H1 (cell line): Measurements from ENCODE around the gene EEF1AKMT2.

Experiments
- BRCA1 ChIP-seq: IDR thresholded peaks from 2 replicates; pipeline ENCODE4 v1.6.1; 2012; ENCODE audit warnings: low read depth, low read length, improper control_type of control experiment
- CHD1 ChIP-seq: IDR thresholded peaks from 2 replicates; pipeline ENCODE4 v1.6.1; 2012; ENCODE audit warnings: low read depth, low read length, improper control_type of control experiment
- CTCF ChIP-seq, 3 experiments: IDR thresholded peaks; 1 replicate in 2 of 3; 2 replicates in 1 of 3; pipeline versions ENCODE4 v1.5.1 to v1.6.1; 2011; ENCODE audit warnings: low read length in 3 of 3, mild to moderate bottlenecking in 3 of 3, inconsistent platforms in 2 of 3, low read depth in 1 of 3, moderate library complexity in 1 of 3; ENCODE audit not compliant: insufficient read depth in 1 of 3; ENCODE audit errors: control extremely low read depth in 1 of 3
- EGR1 ChIP-seq: IDR thresholded peaks from 2 replicates; pipeline ENCODE4 v1.6.1; 2011; ENCODE audit warnings: low read depth, low read length, borderline replicate concordance
- EZH2 ChIP-seq: fragments of 200-600 bp; sonication (generic); IDR thresholded peaks from 2 replicates; pipeline ENCODE4 v1.7.1; 2012; ENCODE audit warnings: low read depth, mild to moderate bottlenecking, moderate library complexity, low read length, inconsistent platforms; ENCODE audit not compliant: severe bottlenecking
- MAX ChIP-seq: IDR thresholded peaks from 2 replicates; pipeline ENCODE4 v1.6.1; 2012; ENCODE audit warnings: inconsistent platforms
- RBBP5 ChIP-seq: IDR thresholded peaks from 2 replicates; pipeline ENCODE4 v1.7.1; 2012; ENCODE audit warnings: low read depth, mild to moderate bottlenecking, inconsistent platforms, low read length, moderate library complexity, borderline replicate concordance
- SAP30 ChIP-seq: fragments of 300-600 bp; sonication (generic); IDR thresholded peaks from 2 replicates; pipeline ENCODE4 v1.7.1; 2012; ENCODE audit warnings: low read length, moderate library complexity, mild to moderate bottlenecking, inconsistent platforms; ENCODE audit not compliant: insufficient read depth, insufficient replicate concordance
- TF ChIP-seq, protein P1 (sequence below): IDR thresholded peaks from 2 replicates; pipeline ENCODE4 v1.6.1; 2011; ENCODE audit warnings: low read length, improper control_type of control experiment

GRCh38 chr10:124710266-124710881 lies 81.3 kb downstream of the EEF1AKMT2 start:
- TF ChIP-seq CTCF (IDR thresholded peaks at IDR 0.05; ENCODE audit: control extremely low read depth in 1 of 3, insufficient read depth in 1 of 3, low read depth in 1 of 3, low read length in 3 of 3), result no peak
- TF ChIP-seq BRCA1, result no peak
- no peak for TF ChIP-seq SAP30
- no peak for TF ChIP-seq CHD1
- TF ChIP-seq RBBP5, result no peak
- TF ChIP-seq EGR1, result no peak
- no peak for TF ChIP-seq EZH2
- no peak for TF ChIP-seq MAX
- TF ChIP-seq, protein P1, sequence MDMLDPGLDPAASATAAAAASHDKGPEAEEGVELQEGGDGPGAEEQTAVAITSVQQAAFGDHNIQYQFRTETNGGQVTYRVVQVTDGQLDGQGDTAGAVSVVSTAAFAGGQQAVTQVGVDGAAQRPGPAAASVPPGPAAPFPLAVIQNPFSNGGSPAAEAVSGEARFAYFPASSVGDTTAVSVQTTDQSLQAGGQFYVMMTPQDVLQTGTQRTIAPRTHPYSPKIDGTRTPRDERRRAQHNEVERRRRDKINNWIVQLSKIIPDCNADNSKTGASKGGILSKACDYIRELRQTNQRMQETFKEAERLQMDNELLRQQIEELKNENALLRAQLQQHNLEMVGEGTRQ, result no peak
